Fibroblast of the conjunctiva (primary cell): Measurements from ENCODE around the gene KIR3DL3.
"Not testable (repeated sequence)": the region's sequence is repeated elsewhere in the genome, so short reads cannot be mapped to it uniquely, and the experiment has no call there.

ENCODE experiments used
- DNase-seq: peaks from one replicate; pipeline ENCODE4 v3.0.0-alpha.2; 2010; ENCODE audit warnings: low read depth

The KIR3DL3 gene

GRCh38 chr19:54724142-54724541 is at the start of gene KIR3DL3:
KIR3DL3 (plus strand) TSS chr19:54724442; CDS start chr19:54724497, 55 bp downstream.
- DNase-seq, result no peak

GRCh38 chr19:54676210-54676834 is 47.9 kb upstream of the KIR3DL3 start:
- DNase-seq, result peak; percentile 10

GRCh38 chr19:54677217-54677616 is 47.0 kb upstream of the KIR3DL3 start:
- no peak for DNase-seq

GRCh38 chr19:54681596-54681995 is 42.6 kb upstream of the KIR3DL3 start:
- DNase-seq, result not testable (repeated sequence)

- DNase-seq, result no peak
Observed at GRCh38 chr19:54682306-54682856, 41.9 kb upstream of the KIR3DL3 start.

GRCh38 chr19:54684527-54684926 is 39.7 kb upstream of the KIR3DL3 start:
- no peak for DNase-seq

- DNase-seq, result no peak
Observed at GRCh38 chr19:54691582-54692297, 32.5 kb upstream of the KIR3DL3 start.

GRCh38 chr19:54692298-54692615 is 32.0 kb upstream of the KIR3DL3 start:
- no peak for DNase-seq

- DNase-seq, result no peak
Observed at GRCh38 chr19:54694648-54695047, 29.6 kb upstream of the KIR3DL3 start.

- no peak for DNase-seq
Observed at GRCh38 chr19:54696117-54696548, 28.1 kb upstream of the KIR3DL3 start.

- DNase-seq, result no peak
Observed at GRCh38 chr19:54696766-54697165, 27.5 kb upstream of the KIR3DL3 start.

GRCh38 chr19:54697716-54698115 is 26.5 kb upstream of the KIR3DL3 start:
- not testable (repeated sequence) for DNase-seq

- no peak for DNase-seq
Observed at GRCh38 chr19:54704928-54705327, 19.3 kb upstream of the KIR3DL3 start.

- no peak for DNase-seq
Observed at GRCh38 chr19:54707962-54708361, 16.3 kb upstream of the KIR3DL3 start.

GRCh38 chr19:54708781-54709180 is 15.5 kb upstream of the KIR3DL3 start:
- DNase-seq, result no peak

GRCh38 chr19:54709212-54709948 is 14.9 kb upstream of the KIR3DL3 start:
- DNase-seq, result no peak

GRCh38 chr19:54709956-54710355 is 14.3 kb upstream of the KIR3DL3 start:
- not testable (repeated sequence) for DNase-seq

- no peak for DNase-seq
Observed at GRCh38 chr19:54724644-54725043, 402 bp downstream of the KIR3DL3 start.

- DNase-seq, result no peak
Observed at GRCh38 chr19:54725321-54725720, 1.1 kb downstream of the KIR3DL3 start.

- DNase-seq, result no peak
Observed at GRCh38 chr19:54727562-54727961, 3.3 kb downstream of the KIR3DL3 start.

- DNase-seq, result no peak
Observed at GRCh38 chr19:54728167-54728566, 3.9 kb downstream of the KIR3DL3 start.

GRCh38 chr19:54729416-54730188 is 5.4 kb downstream of the KIR3DL3 start:
- DNase-seq, result no peak
